H9 (cell line): Measurements from ENCODE around the gene THSD1. TPM values are rescaled to one million over a fixed set of nuclear protein-coding genes. Genes with fewer than 3 reads are reported as not detected.

Experiments
- DNase-seq: peaks from one replicate; pipeline ENCODE4 v3.0.0-alpha.2; 2017
- H2AFZ ChIP-seq: one replicate; pipeline ENCODE4 v1.6.1; 2013; ENCODE audit warnings: mild to moderate bottlenecking, low read length, control low read depth, moderate library complexity
- H2AK5ac ChIP-seq: 2 replicates; pipeline ENCODE4 v1.6.1; 2013; ENCODE audit warnings: low read length, control low read depth, mixed read lengths; ENCODE audit not compliant: insufficient read length
- H2BK120ac ChIP-seq: one replicate; pipeline ENCODE4 v1.6.1; 2013; ENCODE audit warnings: low read depth, mild to moderate bottlenecking, low read length, control low read depth, inconsistent platforms; ENCODE audit not compliant: poor library complexity, severe bottlenecking
- H2BK12ac ChIP-seq: 2 replicates; pipeline ENCODE4 v1.6.1; 2013; ENCODE audit warnings: low read length, control low read depth, mixed read lengths, low read depth; ENCODE audit not compliant: insufficient read length
- H2BK15ac ChIP-seq: 2 replicates; pipeline ENCODE4 v1.6.1; 2013; ENCODE audit warnings: low read depth, low read length, control low read depth
- H2BK20ac ChIP-seq: one replicate; pipeline ENCODE4 v1.6.1; 2013; ENCODE audit warnings: low read depth, mild to moderate bottlenecking, low read length, control low read depth, inconsistent platforms; ENCODE audit not compliant: poor library complexity, severe bottlenecking
- H2BK5ac ChIP-seq: 2 replicates; pipeline ENCODE4 v1.6.1; 2013; ENCODE audit warnings: low read length, control low read depth, mixed read lengths; ENCODE audit not compliant: insufficient read length
- H3K14ac ChIP-seq: 2 replicates; pipeline ENCODE4 v1.6.1; 2013; ENCODE audit warnings: low read length, control low read depth; ENCODE audit not compliant: insufficient read depth
- H3K18ac ChIP-seq: 2 replicates; pipeline ENCODE4 v1.6.1; 2013; ENCODE audit warnings: low read depth, mild to moderate bottlenecking, mixed read lengths, low read length, control low read depth; ENCODE audit not compliant: insufficient read length
- H3K23ac ChIP-seq: 2 replicates; pipeline ENCODE4 v1.6.1; 2013; ENCODE audit warnings: low read length, control low read depth, mixed read lengths, low read depth; ENCODE audit not compliant: insufficient read length
- H3K23me2 ChIP-seq: 2 replicates; pipeline ENCODE4 v1.6.1; 2013; ENCODE audit warnings: low read depth, mild to moderate bottlenecking, mixed read lengths, low read length, control low read depth; ENCODE audit not compliant: insufficient read length, poor library complexity, severe bottlenecking
- H3K27ac ChIP-seq: 2 replicates; pipeline ENCODE4 v1.5.1; 2013; ENCODE audit warnings: low read length, control low read depth, mixed read lengths, low read depth; ENCODE audit not compliant: insufficient read length
- H3K27me3 ChIP-seq: 2 replicates; pipeline ENCODE4 v1.6.1; 2013; ENCODE audit warnings: low read length, control low read depth, inconsistent platforms; ENCODE audit not compliant: insufficient read depth
- H3K4ac ChIP-seq: 2 replicates; pipeline ENCODE4 v1.6.1; 2013; ENCODE audit warnings: low read depth, mild to moderate bottlenecking, control low read depth, inconsistent platforms, low read length, moderate library complexity
- H3K4me1 ChIP-seq: 2 replicates; pipeline ENCODE4 v1.6.1; 2013; ENCODE audit warnings: low read length, control low read depth, inconsistent platforms; ENCODE audit not compliant: insufficient read depth
- H3K4me2 ChIP-seq: 2 replicates; pipeline ENCODE4 v1.6.1; 2013; ENCODE audit warnings: low read length, control low read depth, mixed read lengths; ENCODE audit not compliant: insufficient read length, insufficient read depth
- H3K56ac ChIP-seq: 2 replicates; pipeline ENCODE4 v1.6.1; 2013; ENCODE audit warnings: low read depth, mild to moderate bottlenecking, mixed read lengths, low read length, control low read depth; ENCODE audit not compliant: insufficient read length
- H3K79me1 ChIP-seq: 2 replicates; pipeline ENCODE4 v1.6.1; 2013; ENCODE audit warnings: low read depth, mild to moderate bottlenecking, moderate library complexity, low read length, control low read depth, inconsistent platforms; ENCODE audit not compliant: insufficient read depth, poor library complexity, severe bottlenecking
- H3K79me2 ChIP-seq: 2 replicates; pipeline ENCODE4 v1.6.1; 2013; ENCODE audit warnings: low read length, control low read depth, inconsistent platforms; ENCODE audit not compliant: insufficient read depth
- H3K9ac ChIP-seq: 2 replicates; pipeline ENCODE4 v1.6.1; 2013; ENCODE audit warnings: low read length, control low read depth, mixed read lengths; ENCODE audit not compliant: insufficient read length; ENCODE audit errors: extremely low read depth
- H3K9me3 ChIP-seq: one replicate; pipeline ENCODE4 v1.6.1; 2013; ENCODE audit warnings: low read depth, low read length, inconsistent platforms; ENCODE audit not compliant: control insufficient read depth
- H3T11ph ChIP-seq: one replicate; pipeline ENCODE4 v1.6.1; 2013; ENCODE audit warnings: mild to moderate bottlenecking, low read length, control low read depth, inconsistent platforms
- H4K20me1 ChIP-seq: one replicate; pipeline ENCODE4 v1.6.1; 2013; ENCODE audit not compliant: control insufficient read depth, insufficient read length, insufficient read depth
- H4K5ac ChIP-seq: 2 replicates; pipeline ENCODE4 v1.6.1; 2013; ENCODE audit warnings: low read depth, mild to moderate bottlenecking, mixed read lengths, low read length, control low read depth; ENCODE audit not compliant: insufficient read length
- H4K8ac ChIP-seq: replicated peaks from 2 replicates; pipeline ENCODE4 v1.6.1; 2013; ENCODE audit warnings: low read length, control low read depth, mixed read lengths, low read depth; ENCODE audit not compliant: insufficient read length
- H4K91ac ChIP-seq: 2 replicates; pipeline ENCODE4 v1.6.1; 2013; ENCODE audit warnings: low read depth, mild to moderate bottlenecking, moderate library complexity, mixed read lengths, low read length, control low read depth; ENCODE audit not compliant: insufficient read length
- H3K27ac Mint-ChIP-seq, 3 experiments: 2 replicates in 2 of 3; 3 replicates in 1 of 3; pipeline ENCODE4 v1.8.0; 2020 to 2021; ENCODE audit warnings: mixed read lengths in 3 of 3, mild to moderate bottlenecking in 1 of 3, moderate library complexity in 1 of 3
- H3K27me3 Mint-ChIP-seq: 2 replicates; pipeline ENCODE4 v1.8.0; 2021; ENCODE audit warnings: low read depth, mild to moderate bottlenecking, moderate library complexity, mixed read lengths
- H3K36me3 Mint-ChIP-seq, 3 experiments: 2 replicates in 2 of 3; 3 replicates in 1 of 3; pipeline ENCODE4 v1.8.0; 2020 to 2021; ENCODE audit warnings: low read depth in 3 of 3, mixed read lengths in 3 of 3; ENCODE audit not compliant: insufficient read depth in 1 of 3
- H3K4me1 Mint-ChIP-seq, 2 experiments: 2 replicates each; pipeline ENCODE4 v1.8.0; 2020; ENCODE audit warnings: mixed read lengths in 2 of 2
- H3K4me3 Mint-ChIP-seq, 2 experiments: 2 replicates in 1 of 2; 3 replicates in 1 of 2; pipeline ENCODE4 v1.8.0; 2020 to 2021; ENCODE audit warnings: mild to moderate bottlenecking in 2 of 2, mixed read lengths in 2 of 2, moderate library complexity in 1 of 2
- H3K9me3 Mint-ChIP-seq, 2 experiments: 2 replicates in 1 of 2; 3 replicates in 1 of 2; pipeline ENCODE4 v1.8.0; 2020; ENCODE audit warnings: mild to moderate bottlenecking in 2 of 2, mixed read lengths in 2 of 2, moderate library complexity in 1 of 2
- whole genome bisulfite sequencing: extraction: QIAGEN DNeasy Blood & Tissue Kit; methylation state at CpG from one replicate; pipeline ENCODE4 v1.1.7; 2013; ENCODE audit warnings: missing lambda C conversion rate, low lambda C conversion rate, mixed read lengths; ENCODE audit not compliant: insufficient read length; ENCODE audit errors: extremely low coverage; 5-methylcytosine and 5-hydroxymethylcytosine counted together
- total RNA-seq: library from RNA; stranded (reverse); gene quantifications from 2 replicates; pipeline ENCODE4 v1.2.1, GENCODE V29; 2021
- TF ChIP-seq, protein P1 (sequence below): fragments of 200-600 bp; sonication (generic); conservative IDR thresholded peaks from 3 replicates; pipeline ENCODE4 v1.8.0; 2021; ENCODE audit warnings: antibody characterized with exemption, mild to moderate bottlenecking

Gene THSD1
- total RNA-seq, 1 experiment from 2014 or later: 0.22 TPM

DNA sequence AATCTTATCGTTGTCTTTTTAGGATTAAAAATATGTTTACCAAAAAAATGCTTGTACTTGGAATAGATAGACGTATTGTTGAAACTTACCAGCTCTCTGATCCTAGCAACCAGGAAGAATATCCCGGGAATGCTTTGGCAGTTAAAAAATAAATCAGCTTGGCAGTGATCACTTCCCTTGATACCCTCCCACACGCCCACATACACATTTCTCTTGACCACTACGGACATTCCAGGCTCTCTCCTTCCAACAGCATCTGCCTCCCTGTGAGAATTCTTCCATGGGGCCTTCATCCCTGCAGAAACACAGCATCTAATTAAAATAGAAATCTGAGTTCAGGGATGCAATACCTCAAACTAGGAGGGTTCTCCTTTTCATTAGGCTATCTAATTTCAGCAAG is 57.9 kb downstream of the THSD1 start:
- Histone ChIP-seq H3K27me3 (no peaks in the 10 kb centered on the region), H2BK20ac (no peak overlapping the region), H3T11ph (no peak overlapping the region), H3K14ac (no peak overlapping the region), H3K56ac (no peak overlapping the region), H3K9me3 (no peaks in the 10 kb centered on the region), H3K4ac (no peak overlapping the region), H4K8ac (no peak overlapping the region), H3K23me2 (no peaks in the 10 kb centered on the region), H3K4me2 (no peak overlapping the region), H2AK5ac (no peak overlapping the region), H3K79me2 (no peaks in the 10 kb centered on the region), H3K23ac (no peak overlapping the region), H4K5ac (no peak overlapping the region), H2BK5ac (no peak overlapping the region), H3K27ac (no peak overlapping the region), H3K9ac (no peak overlapping the region), H2BK12ac (no peak overlapping the region), H2BK120ac (no peak overlapping the region), H4K20me1 (no peaks in the 10 kb centered on the region), H4K91ac (no peak overlapping the region), H2AFZ (no peak overlapping the region), H3K4me1 (no peaks in the 10 kb centered on the region), H3K79me1 (no peaks in the 10 kb centered on the region), H2BK15ac (no peak overlapping the region), H3K18ac (no peak overlapping the region)
- H3K27me3 Mint-ChIP-seq: no peaks in the 10 kb centered on the region; the same call in none of the 2 replicates
- TF ChIP-seq, protein P1, sequence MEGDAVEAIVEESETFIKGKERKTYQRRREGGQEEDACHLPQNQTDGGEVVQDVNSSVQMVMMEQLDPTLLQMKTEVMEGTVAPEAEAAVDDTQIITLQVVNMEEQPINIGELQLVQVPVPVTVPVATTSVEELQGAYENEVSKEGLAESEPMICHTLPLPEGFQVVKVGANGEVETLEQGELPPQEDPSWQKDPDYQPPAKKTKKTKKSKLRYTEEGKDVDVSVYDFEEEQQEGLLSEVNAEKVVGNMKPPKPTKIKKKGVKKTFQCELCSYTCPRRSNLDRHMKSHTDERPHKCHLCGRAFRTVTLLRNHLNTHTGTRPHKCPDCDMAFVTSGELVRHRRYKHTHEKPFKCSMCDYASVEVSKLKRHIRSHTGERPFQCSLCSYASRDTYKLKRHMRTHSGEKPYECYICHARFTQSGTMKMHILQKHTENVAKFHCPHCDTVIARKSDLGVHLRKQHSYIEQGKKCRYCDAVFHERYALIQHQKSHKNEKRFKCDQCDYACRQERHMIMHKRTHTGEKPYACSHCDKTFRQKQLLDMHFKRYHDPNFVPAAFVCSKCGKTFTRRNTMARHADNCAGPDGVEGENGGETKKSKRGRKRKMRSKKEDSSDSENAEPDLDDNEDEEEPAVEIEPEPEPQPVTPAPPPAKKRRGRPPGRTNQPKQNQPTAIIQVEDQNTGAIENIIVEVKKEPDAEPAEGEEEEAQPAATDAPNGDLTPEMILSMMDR: no peak
- H3K27ac Mint-ChIP-seq: no peak overlapping the region
- no peaks in the 10 kb centered on the region for H3K4me1 Mint-ChIP-seq
- no peak for DNase-seq
- H3K36me3 Mint-ChIP-seq: no peaks in the 10 kb centered on the region
- H3K4me3 Mint-ChIP-seq: no peak overlapping the region
- WGBS: no CpG with 5 or more reads among the region's 5 CpGs
- H3K9me3 Mint-ChIP-seq: no peaks in the 10 kb centered on the region
